Kidney epithelial cell (primary cell): Measurements from ENCODE around the gene KCNMB3. TPM values are rescaled to one million over a fixed set of nuclear protein-coding genes. Genes with fewer than 3 reads are reported as not detected.
"Not testable (repeated sequence)": the region's sequence is repeated elsewhere in the genome, so short reads cannot be mapped to it uniquely, and the experiment has no call there.

Experiments
- DNase-seq: peaks from one replicate; pipeline ENCODE4 v3.0.0-alpha.2; 2010; ENCODE audit warnings: low read depth
- H3K27me3 ChIP-seq: 2 replicates; pipeline ENCODE4 v1.6.0; 2011; ENCODE audit warnings: low read length; ENCODE audit not compliant: control insufficient read depth, insufficient read depth
- H3K36me3 ChIP-seq: 2 replicates; pipeline ENCODE4 v1.5.1; 2011; ENCODE audit warnings: low read length; ENCODE audit not compliant: control insufficient read depth, insufficient read depth
- H3K4me3 ChIP-seq: 2 replicates; pipeline ENCODE4 v1.5.1; 2011; ENCODE audit warnings: low read depth, mild to moderate bottlenecking, control low read depth, low read length
- CTCF ChIP-seq: IDR thresholded peaks from 2 replicates; pipeline ENCODE4 v1.5.1; 2011; ENCODE audit warnings: mild to moderate bottlenecking, moderate library complexity, low read length, control low read depth, inconsistent platforms; ENCODE audit not compliant: insufficient read depth, poor library complexity, severe bottlenecking
- total RNA-seq: library from RNA; depleted of rRNA; stranded (reverse); fragments of >200 nt; gene quantifications from 2 replicates; pipeline ENCODE4 v1.2.3, GENCODE V29; 2015

KCNMB3 gene
- total RNA-seq, 1 donor from 2014 or later, result 0.96 TPM

- Histone ChIP-seq H3K36me3 (no peaks in the 10 kb centered on the region), H3K27me3 (no peaks in the 10 kb centered on the region), H3K4me3 (no peak overlapping the region)
- no peak for DNase-seq
- no peak for TF ChIP-seq CTCF
Measured at GRCh38 chr3:179278151-179278550, 27.2 kb upstream of the KCNMB3 start.

GRCh38 chr3:179276743-179277142 is 25.8 kb upstream of the KCNMB3 start:
- no peak for TF ChIP-seq CTCF
- no peaks in the 10 kb centered on the region for H3K27me3 ChIP-seq
- H3K36me3 ChIP-seq, result no peaks in the 10 kb centered on the region
- no peak overlapping the region for H3K4me3 ChIP-seq
- DNase-seq, result no peak

GRCh38 chr3:179276001-179276400 is 25.1 kb upstream of the KCNMB3 start:
- Histone ChIP-seq H3K36me3 (no peaks in the 10 kb centered on the region), H3K4me3 (no peak overlapping the region), H3K27me3 (no peaks in the 10 kb centered on the region)
- no peak for DNase-seq
- TF ChIP-seq CTCF, result no peak

- H3K27me3 ChIP-seq, DNase-seq, H3K36me3 ChIP-seq, H3K4me3 ChIP-seq: not testable (repeated sequence)
Measured at GRCh38 chr3:179274434-179274833, 23.5 kb upstream of the KCNMB3 start.

- no peak for DNase-seq
- Histone ChIP-seq H3K4me3 (no peak overlapping the region), H3K36me3 (no peaks in the 10 kb centered on the region), H3K27me3 (no peaks in the 10 kb centered on the region)
- peak; percentile 14 for TF ChIP-seq CTCF
Measured at GRCh38 chr3:179272385-179272784, 21.5 kb upstream of the KCNMB3 start.

GRCh38 chr3:179269152-179269707 is 18.3 kb upstream of the KCNMB3 start:
- no peak overlapping the region for H3K4me3 ChIP-seq
- no peak for DNase-seq
- no peaks in the 10 kb centered on the region for H3K27me3 ChIP-seq
- TF ChIP-seq CTCF, result no peak
- H3K36me3 ChIP-seq, result no peaks in the 10 kb centered on the region
